ENCODE data around the gene GJB5.
"Not testable (repeated sequence)": the region's sequence is repeated elsewhere in the genome, so short reads cannot be mapped to it uniquely, and the experiment has no call there.

GJB5 gene

DNA sequence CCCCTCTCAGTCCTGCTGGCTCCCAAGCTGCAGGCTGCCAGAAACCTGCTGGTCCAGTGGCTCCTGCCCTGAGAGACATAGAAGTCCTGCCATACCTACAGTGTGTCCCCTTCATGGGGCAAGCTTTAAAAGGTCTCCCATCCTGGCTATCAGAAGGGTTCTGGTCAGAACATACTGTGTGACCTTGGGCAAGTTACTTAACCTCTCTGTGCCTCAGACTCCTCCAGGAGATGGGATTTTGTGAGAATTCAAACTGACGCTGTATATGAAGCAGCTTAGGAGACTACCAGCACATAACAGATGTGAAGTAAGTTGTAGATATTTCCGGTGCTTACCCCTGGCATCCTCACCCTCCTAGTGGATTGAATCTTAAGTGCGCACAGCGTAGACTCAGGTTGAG lies 8.7 kb upstream of the GJB5 start:
- no peak for DNase-seq

DNA sequence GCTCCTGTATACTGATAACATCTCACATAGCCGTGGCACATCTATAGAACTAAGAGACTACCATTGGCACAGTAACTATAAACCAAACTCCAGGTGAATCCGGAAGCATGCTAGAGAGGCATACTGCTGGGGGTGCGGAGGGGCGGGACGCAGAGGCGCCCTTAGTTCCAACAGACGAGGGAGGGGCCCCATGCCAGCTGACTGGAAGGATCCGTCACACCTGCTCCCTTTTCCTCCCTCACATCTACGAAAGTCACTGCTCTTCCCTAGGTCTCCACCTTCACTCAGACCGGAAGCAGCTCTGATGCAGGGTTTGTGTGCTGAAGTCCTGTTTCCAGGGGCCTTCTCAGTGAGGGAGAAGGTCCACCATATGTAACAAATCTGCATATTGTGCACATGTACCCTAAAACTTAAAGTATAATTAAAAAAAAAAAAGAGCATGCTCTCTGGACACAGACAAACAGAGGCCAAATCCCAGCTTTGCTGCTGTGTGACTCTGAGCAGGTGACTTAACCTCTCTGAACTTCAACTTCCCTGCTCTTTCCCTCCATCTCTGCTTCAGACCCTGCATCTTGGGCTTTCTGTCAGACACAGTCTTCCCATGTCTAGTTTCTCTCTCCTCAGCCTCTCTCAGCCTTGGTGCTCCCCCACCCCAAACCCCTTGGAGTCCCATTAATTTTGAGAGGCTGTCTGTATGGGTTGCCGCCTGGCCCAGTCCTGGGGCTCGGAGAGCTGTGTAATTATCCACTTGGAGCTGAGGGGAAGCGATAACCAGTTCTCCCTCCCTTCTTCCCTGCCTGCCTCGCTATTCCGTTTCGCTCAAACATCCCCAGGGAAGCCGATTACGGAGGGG lies 7.8 kb upstream of the GJB5 start:
- DNase-seq: no peak

DNA sequence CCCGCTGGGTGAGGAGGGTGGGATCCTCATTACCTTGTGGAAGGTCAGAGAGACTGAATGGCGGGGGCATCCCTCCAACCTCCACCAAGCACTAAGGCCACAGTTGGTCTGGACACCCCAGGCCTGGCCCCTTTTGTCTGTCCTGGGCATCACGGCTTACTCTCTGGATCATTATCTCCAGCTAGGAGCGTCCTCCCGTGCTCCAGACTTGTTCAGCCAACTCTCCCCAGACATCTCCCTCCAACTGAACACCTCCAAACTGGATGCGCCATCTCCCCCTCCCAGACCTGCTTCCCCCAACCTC lies 7.3 kb upstream of the GJB5 start:
- DNase-seq: no peak

DNA sequence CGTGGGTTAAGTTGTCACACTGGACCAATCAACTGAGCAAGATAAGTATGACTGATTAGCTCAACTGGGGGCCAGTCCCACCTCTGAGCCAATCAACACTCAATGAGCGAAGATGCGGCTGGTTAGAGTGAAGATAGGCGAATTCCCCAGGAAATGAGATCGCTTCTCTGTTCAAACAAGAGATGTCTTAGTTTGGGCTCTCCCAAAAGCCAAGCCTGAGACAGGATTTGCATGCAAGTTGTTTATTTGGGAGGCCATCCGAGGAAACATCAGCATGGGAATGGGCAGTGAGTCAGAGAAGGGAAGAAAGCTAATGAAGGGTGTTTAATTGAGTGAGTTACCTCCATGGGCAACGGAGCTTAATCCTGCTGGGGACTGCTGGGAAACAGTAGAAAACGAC lies 4.9 kb upstream of the GJB5 start:
- DNase-seq: no peak

DNA sequence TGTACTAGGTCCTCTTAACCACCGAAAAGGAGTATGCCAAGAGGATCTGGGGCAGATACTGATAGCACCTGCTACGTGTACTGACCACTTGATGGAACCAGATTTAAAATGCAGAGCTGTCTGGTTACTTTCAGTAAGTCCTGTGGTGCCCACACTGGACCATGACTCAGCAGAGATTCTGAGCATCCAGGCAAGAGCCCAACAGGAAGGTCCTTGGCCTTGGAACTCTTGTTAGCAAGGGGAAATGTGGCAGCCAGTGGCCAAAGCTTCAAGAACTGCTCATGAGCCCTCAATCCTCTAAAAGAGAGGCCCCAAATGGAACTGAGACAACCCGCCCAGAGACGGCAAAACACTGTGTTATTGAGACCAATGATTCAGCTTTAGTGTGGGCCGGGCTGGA lies 4.2 kb upstream of the GJB5 start:
- no peak for DNase-seq

DNA sequence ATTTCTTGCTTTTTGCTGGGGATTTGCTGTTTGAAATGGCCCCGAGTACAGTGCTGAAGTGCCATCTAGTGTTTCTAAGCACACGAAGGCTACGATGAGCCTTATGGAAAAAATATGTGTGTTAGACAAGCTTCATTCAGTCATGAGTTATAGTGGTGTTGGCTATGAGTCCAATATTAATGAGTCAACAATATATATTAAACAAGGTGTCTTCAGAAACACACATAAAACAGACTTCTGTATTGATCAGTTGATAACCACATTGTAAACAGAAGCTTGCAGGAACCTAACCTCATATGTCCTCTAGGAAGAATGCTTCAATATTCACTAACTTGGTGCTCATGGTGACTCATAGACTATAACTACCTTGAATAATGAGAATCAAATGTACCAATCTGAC lies 1.7 kb upstream of the GJB5 start:
- no peak for DNase-seq

DNA sequence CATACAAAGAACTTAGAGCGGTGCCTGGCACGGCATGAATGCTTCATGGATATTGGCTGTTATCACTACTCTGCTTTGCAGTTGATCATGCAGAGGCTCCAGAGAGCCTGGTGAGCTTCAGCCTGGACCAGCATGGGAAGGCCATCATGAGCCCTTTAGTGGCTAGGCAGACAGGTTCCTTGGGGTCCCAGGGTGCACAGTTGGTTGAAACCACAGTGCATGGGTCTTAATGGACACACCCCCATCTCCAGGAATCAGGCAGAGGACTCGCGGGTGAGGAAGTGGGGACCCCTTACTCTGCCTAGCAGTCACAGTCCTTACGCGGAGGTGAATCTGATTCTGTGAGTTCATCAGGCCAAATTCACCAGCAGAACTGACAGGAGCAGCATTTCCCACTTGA lies 1.1 kb downstream of the GJB5 start:
- DNase-seq: no peak

DNA sequence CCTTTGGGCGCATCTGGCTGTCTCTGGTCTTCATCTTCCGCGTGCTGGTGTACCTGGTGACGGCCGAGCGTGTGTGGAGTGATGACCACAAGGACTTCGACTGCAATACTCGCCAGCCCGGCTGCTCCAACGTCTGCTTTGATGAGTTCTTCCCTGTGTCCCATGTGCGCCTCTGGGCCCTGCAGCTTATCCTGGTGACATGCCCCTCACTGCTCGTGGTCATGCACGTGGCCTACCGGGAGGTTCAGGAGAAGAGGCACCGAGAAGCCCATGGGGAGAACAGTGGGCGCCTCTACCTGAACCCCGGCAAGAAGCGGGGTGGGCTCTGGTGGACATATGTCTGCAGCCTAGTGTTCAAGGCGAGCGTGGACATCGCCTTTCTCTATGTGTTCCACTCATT lies 2.5 kb downstream of the GJB5 start:
- DNase-seq: no peak

DNA sequence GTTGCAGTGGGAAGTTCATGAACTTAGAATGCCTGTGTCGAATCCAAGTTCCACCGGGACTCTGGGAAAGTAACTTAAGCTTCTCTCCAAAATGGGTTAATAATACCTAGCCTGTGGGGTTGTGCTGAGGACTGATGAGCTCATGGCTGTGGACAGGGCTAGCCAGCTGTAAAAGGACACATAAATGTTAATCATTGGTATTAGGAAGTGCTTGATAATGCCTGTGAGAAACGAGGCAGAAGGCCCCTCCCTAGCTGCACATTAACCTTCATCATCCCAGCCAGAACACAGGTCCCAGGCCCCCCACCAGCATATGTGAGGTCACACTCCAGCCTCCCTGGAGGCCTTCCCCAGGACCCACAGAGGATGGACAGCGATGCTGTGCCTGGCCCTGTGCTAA lies 3.9 kb downstream of the GJB5 start:
- DNase-seq: no peak

DNA sequence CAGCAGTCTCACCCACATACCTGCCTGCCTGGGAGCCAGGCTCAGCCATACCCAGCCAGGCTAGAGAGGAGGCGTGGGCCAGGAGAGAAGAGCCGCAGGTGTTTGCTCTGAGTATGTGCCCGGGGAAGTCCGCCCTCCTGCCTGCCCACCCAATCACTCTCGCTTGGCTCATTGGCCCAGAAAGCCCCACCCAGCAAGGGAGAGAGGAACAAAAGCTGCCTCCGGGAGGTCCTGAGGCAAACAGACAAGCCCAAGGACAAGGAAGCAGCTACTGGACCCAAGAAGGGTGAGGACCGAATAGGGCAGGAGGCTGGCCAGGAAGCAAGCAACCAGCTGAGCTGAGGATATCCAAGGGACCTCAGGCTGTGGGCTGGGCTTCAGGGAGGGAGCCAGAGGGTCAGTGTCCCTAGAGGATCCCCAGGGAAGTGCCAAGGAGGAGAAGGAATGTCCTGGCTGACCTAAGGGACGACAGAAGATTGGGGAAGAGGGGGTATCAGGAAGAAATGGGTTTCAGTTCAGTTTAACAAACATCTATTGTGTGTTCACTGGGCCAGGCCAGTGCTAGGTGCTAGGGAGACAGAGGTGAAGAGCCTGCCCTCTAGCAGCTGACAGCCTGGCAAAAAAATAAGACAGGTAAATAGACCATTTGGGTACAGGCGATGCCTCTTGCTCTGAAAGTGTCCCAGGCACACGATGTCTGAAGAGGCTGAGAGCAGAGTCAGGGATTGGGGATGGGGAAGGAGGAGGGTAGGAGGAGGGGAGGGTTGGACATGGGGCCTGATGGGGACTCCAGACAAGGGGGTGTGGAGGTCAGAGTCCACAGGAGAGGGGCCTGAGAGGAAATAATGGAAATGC lies 4.9 kb downstream of the GJB5 start, which contains the start of gene GJB4:
Gene GJB4 (plus strand): TSS at position 238 of the 855 bp plus-strand sequence. CDS start 1,515 bp downstream, outside the sequence.
- DNase-seq: no peak

DNA sequence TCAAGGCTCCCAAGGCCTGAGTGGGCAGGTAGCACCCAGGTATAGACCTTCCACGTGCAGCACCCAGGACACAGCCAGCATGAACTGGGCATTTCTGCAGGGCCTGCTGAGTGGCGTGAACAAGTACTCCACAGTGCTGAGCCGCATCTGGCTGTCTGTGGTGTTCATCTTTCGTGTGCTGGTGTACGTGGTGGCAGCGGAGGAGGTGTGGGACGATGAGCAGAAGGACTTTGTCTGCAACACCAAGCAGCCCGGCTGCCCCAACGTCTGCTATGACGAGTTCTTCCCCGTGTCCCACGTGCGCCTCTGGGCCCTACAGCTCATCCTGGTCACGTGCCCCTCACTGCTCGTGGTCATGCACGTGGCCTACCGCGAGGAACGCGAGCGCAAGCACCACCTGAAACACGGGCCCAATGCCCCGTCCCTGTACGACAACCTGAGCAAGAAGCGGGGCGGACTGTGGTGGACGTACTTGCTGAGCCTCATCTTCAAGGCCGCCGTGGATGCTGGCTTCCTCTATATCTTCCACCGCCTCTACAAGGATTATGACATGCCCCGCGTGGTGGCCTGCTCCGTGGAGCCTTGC lies 6.4 kb downstream of the GJB5 start:
- DNase-seq: no peak

DNA sequence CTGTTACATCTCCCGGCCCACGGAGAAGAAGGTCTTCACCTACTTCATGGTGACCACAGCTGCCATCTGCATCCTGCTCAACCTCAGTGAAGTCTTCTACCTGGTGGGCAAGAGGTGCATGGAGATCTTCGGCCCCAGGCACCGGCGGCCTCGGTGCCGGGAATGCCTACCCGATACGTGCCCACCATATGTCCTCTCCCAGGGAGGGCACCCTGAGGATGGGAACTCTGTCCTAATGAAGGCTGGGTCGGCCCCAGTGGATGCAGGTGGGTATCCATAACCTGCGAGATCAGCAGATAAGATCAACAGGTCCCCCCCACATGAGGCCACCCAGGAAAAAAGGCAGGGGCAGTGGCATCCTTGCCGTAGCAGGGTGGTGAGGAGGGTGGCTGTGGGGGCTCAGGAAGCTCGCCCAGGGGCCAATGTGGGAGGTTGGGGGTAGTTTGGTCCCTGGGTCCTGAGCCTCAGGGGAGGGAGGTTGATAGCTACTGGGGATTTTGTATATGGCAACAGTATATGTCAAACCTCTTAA lies 7.0 kb downstream of the GJB5 start:
- no peak for DNase-seq

DNA sequence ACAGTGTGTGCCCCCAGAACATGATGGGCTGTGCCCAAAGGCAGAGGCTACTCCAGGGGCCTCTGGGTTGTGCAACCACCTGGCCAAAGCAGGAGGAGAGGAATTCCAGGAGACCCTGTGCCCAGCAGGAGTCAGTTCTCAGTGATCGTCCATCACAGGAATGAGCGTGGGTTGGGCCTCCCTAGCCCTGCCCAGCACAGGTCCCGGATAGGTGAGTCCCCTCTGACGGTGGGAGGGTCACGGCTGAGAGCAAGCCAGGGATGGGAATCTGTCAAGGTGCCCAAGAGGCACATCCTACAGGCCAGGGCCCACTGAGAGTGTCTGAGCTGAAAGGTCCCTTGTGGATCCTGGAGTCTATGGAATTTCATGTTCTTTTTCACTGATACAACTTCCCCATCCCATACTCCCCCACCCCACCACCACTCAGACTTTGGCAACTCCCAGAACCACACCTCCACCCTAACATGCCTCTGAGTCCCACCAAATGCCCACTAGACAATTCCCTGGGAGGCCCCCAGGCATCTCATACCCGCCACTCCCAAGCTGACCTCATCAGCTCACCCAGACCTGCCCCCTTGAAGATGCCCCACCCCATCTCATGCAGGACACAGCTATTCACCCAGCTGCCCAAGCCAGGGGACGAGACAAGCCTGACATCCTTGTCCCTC lies 7.8 kb downstream of the GJB5 start:
- no peak for DNase-seq

DNA sequence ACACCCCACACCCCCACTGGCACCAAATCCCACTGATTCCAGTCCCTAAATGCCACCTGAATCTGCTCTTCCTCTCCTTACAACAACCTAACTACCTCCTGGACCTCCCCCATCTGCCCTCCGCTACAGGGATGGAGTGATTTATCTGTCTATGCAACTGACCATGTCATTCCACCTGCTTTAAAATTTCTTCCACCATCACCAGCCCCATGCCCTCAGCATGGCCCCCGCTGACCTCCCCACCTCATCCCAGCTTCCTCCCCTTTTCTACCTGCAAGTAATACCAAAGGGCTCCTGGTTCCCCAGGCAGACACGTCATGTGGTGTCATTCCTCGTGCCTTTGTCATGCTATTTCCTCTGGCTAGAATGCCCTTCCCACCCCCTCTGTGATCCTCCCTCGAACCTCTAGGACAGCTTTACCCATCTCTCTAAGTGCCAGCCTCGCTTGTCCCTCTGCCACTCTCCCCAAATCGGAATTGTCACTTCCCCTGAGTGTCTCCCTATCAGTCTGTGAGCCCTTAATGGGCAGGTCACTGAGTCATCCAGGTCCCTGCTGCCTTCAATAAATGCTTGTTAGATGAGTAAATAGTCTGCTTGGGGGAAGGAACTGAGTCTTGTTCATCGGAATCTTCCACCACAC lies 8.4 kb downstream of the GJB5 start:
- no peak for DNase-seq

DNA sequence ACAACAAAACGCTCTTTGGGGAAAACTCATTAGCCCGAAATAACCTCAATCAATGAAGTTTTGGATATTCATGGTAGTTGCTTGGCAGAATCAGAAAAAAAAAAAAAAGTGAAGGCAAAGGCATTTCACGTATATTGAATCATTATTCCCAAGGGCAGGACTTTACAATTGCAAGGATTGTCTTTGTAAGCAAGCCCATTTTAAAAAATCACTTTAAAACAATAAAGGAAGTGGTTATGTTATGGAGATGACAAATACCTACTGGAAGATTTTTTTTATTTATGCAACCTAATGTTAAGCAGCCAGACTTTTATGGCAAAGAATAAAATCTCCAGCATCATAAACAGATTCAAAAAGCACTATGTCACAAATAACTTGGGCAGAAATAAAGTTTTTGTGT lies 14.0 kb downstream of the GJB5 start:
- DNase-seq: no peak

DNA sequence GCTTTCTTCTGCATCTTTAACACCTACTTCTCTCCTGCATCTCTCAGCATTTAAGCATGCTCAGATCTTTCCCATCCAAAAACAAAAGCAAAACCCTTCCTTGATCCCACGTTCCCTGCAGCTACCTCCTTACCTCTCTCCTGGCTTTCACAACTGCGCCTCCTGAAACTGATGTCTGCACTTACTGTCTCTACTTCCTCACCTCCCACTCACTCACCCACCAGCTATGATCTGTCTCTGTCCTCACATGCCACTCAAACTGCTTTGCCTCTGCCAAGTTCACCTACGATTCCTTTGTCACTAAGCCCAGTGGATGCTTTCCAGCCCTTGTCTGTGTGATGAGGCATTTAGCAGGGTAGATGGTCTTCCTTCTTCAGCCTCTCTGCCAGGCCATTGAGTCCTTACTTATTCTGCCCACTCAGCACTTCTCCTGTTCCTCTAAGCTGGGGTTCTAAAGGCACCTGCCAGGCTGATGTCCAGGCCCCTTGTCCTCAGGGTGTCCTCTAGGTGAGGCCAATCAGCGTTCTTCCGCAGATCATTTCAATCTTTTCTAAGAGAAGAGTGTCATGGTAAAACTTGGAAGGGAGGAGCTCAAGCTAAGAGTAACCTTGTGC lies 16.2 kb downstream of the GJB5 start:
- no peak for DNase-seq

DNA sequence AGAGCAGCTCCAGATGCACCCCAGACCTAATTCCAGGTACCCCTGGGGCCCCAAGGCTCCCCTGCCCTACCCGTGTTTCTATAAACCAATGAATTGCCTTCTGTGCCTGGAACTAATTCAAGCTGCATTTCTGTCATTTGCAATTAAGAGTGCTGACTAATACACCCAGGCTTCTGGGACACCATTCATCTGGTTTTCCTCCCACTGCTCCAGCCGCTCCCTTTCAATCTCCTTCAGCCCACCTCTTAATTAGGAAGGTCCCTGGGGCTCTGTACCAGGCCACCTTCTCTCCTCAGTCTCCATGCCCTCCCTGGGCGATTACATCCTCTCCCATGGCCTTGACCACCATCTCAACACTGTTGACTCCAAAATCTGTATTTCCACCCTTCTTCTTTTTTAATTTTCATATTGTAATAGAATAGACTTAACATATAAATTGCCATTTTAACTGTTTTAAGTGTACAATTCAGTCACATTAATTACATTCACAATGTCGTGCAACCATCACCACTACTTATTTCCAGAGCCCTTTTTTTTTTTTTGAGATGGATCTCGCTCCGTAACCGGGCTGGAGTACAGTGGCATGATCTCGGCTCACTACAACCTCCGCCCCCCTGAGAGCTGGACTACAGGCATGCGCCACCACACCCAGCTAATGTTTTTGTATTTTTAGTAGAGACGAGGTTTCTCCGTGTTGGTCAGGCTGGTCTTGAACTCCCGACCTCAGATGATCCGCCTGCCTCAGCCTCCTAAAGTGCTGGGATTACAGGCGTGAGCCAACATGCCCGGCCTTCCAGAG lies 16.9 kb downstream of the GJB5 start:
- DNase-seq: no peak

DNA sequence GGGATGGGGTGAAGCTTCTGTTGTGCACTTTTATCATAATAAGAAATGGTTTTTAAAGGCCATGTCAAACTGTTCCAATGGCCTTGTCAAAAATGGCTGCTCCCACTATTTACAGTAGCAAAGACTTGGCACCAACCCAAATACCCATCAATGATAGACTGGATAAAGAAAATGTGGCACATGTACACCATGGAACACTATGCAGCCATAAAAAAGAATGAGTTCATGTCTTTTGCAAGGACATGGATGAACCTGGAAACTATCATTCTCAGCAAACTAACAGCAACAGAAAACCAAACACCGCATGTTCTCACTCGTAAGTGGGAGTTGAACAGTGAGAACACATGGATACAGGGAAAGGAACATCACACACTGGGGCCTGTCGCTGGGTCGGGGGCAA lies 18.3 kb downstream of the GJB5 start:
- not testable (repeated sequence) for DNase-seq

DNA sequence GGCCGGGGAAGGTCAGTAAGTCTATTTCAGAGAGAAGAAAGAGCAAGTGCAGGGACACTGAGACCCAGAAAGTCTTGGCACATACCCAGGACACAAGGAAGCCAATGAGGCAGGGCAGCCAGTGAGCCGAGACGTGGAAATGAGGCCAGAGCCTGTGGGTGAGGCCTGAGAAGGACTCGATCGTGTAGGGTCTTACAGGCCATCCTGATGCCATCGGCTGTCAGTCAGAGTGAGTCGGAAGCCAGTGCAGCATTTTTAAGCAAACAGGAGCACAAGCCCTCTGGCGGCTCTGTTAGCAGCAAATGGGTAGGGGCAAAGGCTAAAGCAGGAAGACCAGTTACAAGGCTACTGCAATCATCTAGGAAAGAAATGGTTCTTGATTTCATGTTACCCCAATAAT lies 20.1 kb downstream of the GJB5 start:
- no peak for DNase-seq

DNA sequence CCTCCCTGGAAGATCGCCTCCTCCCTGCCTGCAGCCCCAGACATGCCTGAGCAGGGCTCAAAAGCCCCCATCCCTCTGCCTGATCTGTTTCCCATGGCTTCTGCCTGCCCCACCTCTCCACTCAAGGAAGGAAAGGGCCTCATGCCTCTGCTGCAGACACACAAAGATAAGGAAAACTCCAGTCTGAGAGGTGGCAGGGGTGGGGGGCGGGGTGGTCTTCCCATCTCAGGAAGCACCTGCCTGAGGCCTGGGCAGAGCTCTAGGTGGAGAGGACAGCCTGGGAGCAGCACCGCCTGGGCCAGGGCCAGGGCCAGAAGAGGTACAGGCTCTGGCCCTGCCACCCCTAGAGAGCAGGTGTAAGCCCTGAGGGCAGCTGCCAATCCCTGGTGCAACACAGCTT lies 22.1 kb downstream of the GJB5 start:
- DNase-seq: no peak

Measured in CD4-positive, alpha-beta T cell treated with Interferon gamma for 1 hour (primary cell).